Aorta (tissue), 5 donors: ENCODE data around the gene KDM3A. TPM values are rescaled to one million over a fixed set of nuclear protein-coding genes. Genes with fewer than 3 reads are reported as not detected.

Experiments
- ATAC-seq: fragments of 200-7000 bp; cut with Tn5 transposase; one replicate; pipeline ENCODE4 v1.9.1; 2022; ENCODE audit warnings: moderate library complexity; ENCODE audit not compliant: low FRiP score
- DNase-seq, 2 donors: peaks; one replicate each; pipeline ENCODE4 v3.0.0-alpha.2; 2020
- H3K27ac ChIP-seq, 2 donors: one replicate each; pipeline ENCODE4 v1.5.1; 2013; ENCODE audit warnings: low read length in 2 of 2, mild to moderate bottlenecking in 2 of 2, moderate library complexity in 2 of 2, control low read depth in 1 of 2, inconsistent platforms in 1 of 2, low read depth in 1 of 2
- H3K27me3 ChIP-seq, 2 donors: one replicate each; pipeline ENCODE4 v1.6.1; 2013; ENCODE audit warnings: control low read depth in 1 of 2, low read length in 1 of 2, mild to moderate bottlenecking in 1 of 2, moderate library complexity in 1 of 2; ENCODE audit not compliant: insufficient read depth in 2 of 2, control insufficient read depth in 1 of 2
- H3K36me3 ChIP-seq, 2 donors: one replicate each; pipeline ENCODE4 v1.6.1; 2013; ENCODE audit warnings: control low read depth in 1 of 2, low read length in 1 of 2, mild to moderate bottlenecking in 1 of 2; ENCODE audit not compliant: insufficient read depth in 2 of 2, control insufficient read depth in 1 of 2
- H3K4me1 ChIP-seq, 2 donors: one replicate each; pipeline ENCODE4 v1.6.1; 2013; ENCODE audit warnings: low read length in 2 of 2, control low read depth in 1 of 2, mild to moderate bottlenecking in 1 of 2, moderate library complexity in 1 of 2; ENCODE audit not compliant: insufficient read depth in 2 of 2, control insufficient read depth in 1 of 2
- H3K4me3 ChIP-seq, 2 donors: one replicate each; pipeline ENCODE4 v1.5.1; 2013; ENCODE audit warnings: low read length in 2 of 2, control low read depth in 1 of 2, mild to moderate bottlenecking in 1 of 2
- H3K9me3 ChIP-seq: one replicate; pipeline ENCODE4 v1.6.1; 2013; ENCODE audit warnings: mild to moderate bottlenecking, low read length; ENCODE audit not compliant: control insufficient read depth
- WGBS, 2 donors: extraction: QIAGEN DNeasy Blood & Tissue Kit; methylation state at CpG; one replicate each; pipeline ENCODE4 v1.1.7; 2013; 5-methylcytosine and 5-hydroxymethylcytosine counted together
- intact Hi-C, 2 donors: fragments of 100-400 bp; cut with DNase I; formaldehyde crosslinking; loops; one replicate each; pipeline versions ENCODE4 v1.14.2 to v1.15.0; 2022
- polyA plus RNA-seq, 2 donors: library from polyadenylated mRNA; stranded (reverse); fragments of 200-250 nt; gene quantifications; one replicate each; pipeline ENCODE4 v1.2.3, GENCODE V29; 2013
- total RNA-seq, 2 donors: library from RNA; stranded (reverse); fragmentation: NEBNext Ultra II Directional; extraction: Animal tissue kit (Norgen Biotek cat#: 25700); gene quantifications; one replicate each; pipeline ENCODE4 v1.2.1, GENCODE V29; 2021
- donor health status: healthy with polysubstance abuse.
- donor health status: Bipolar disorder and iron deficiency.
- donor health status: DM: no; HTN: no; CAD: no.
- donor health status: DM: no; HTN: no; CAD: no.
- donor health status: DM: yes; HTN: yes; CAD: no.

KDM3A gene
- total and polyA plus RNA-seq, 4 donors, result 30.6 to 75.3 (median 37.9) TPM

- Histone ChIP-seq H3K9me3 (no peaks in the 10 kb centered on the region), H3K36me3 (peaks cover 4 to 11% of the 10 kb centered on the region in 2 donors), H3K4me3 (no peak overlapping the region), H3K27ac (peak overlapping the region; percentile 30 to 83), H3K27me3 (no peaks in the 10 kb centered on the region), H3K4me1 (peaks cover 7 to 12% of the 10 kb centered on the region in 2 donors)
- DNase-seq, result no peak
- peak; percentile 51 for ATAC-seq
- intact Hi-C loops, result no loop called here
These were observed 36.2 kb downstream of the KDM3A start for GRCh38 chr2:86477349-86477748.

GRCh38 chr2:86480105-86480504 is 38.9 kb downstream of the KDM3A start:
- 30 to 31% methylated on average over 7 of the region's 7 CpGs for WGBS, 2 donors
- H3K4me3 ChIP-seq, result no peak overlapping the region

DNA sequence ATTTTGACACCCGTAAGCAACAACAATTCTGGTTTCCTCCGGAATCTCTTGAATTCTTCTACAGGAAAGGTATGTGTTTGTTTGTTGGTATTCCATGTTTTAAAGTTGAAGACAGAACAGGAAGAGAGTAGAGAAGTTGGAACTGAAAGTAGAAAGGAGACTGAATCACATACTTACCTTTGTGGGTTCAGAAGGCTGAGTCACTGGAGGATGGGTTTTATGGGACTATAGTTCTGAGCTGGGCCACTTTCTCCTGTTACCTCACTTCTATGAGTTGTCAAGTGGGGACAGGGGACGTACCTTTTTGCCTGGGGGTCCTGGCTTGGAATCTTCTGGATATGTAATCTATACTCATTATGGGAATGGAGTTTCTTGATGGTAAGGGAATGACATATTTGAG is 40.9 kb downstream of the KDM3A start:
- Histone ChIP-seq H3K36me3 (peaks cover 8 to 14% of the 10 kb centered on the region in 2 donors), H3K27me3 (no peaks in the 10 kb centered on the region), H3K4me1 (peaks cover 9 to 11% of the 10 kb centered on the region in 2 donors), H3K9me3 (no peaks in the 10 kb centered on the region), H3K27ac (peak overlapping the region; percentile 48 to 80), H3K4me3 (no peak overlapping the region)
- DNase-seq (no peak), ATAC-seq (no peak)
- 96% methylated on average over 3 of the region's 3 CpGs for WGBS, 2 donors
- intact Hi-C loops, result loop anchor here in 1 of 2 donors (5.0 kb wide), 1 partner anchor 40 kb away; the partner anchor contains the start of gene KDM3A

More at GRCh38 chr2:86480105-86480504, 38.9 kb downstream of the KDM3A start:
- ATAC-seq, result no peak
- peak in 1 of 2 donors; percentile 49 for DNase-seq
- Histone ChIP-seq H3K27me3 (no peaks in the 10 kb centered on the region), H3K9me3 (no peaks in the 10 kb centered on the region), H3K27ac (peak overlapping the region; percentile 3 to 76), H3K36me3 (peaks cover 9 to 15% of the 10 kb centered on the region in 2 donors), H3K4me1 (peaks cover 13 to 16% of the 10 kb centered on the region in 2 donors)
- intact Hi-C loops, result loop anchor here in 1 of 2 donors (5.0 kb wide), 1 partner anchor 38 kb away; the partner anchor contains the start of gene KDM3A

DNA sequence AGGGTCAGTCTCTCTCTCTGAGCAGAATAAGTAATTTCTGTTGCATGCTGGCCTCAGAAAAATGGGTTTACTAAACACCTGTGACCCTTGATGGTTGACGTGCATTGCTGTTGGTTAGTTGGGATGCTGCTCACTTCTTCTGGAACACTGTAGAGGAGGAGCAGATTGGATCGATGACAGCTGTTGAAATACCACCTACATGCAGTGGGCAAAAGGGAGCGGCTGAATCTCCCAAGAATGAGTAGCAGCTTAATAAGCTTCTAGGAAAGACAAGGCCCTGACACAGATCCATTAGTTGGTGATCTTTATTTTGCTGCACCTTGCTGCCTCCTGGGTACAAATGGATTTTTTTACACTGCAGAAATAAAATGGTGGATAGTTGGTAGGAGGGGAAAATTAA is 43.2 kb downstream of the KDM3A start:
- Histone ChIP-seq H3K27ac (peak overlapping the region; percentile 14 to 60), H3K4me3 (no peak overlapping the region), H3K36me3 (peaks cover 15 to 18% of the 10 kb centered on the region in 2 donors), H3K27me3 (no peaks in the 10 kb centered on the region), H3K9me3 (no peaks in the 10 kb centered on the region), H3K4me1 (peaks cover 8 to 11% of the 10 kb centered on the region in 2 donors)
- intact Hi-C loops, result loop anchor here in 1 of 2 donors (5.0 kb wide), 1 partner anchor 42 kb away; the partner anchor contains the start of gene KDM3A
- ATAC-seq, result no peak
- DNase-seq, result no peak
- WGBS, 2 donors, result 95 to 98% methylated on average over 3 of the region's 3 CpGs

GRCh38 chr2:86485103-86485502 is 43.9 kb downstream of the KDM3A start:
- Histone ChIP-seq H3K4me3 (no peak overlapping the region), H3K9me3 (no peaks in the 10 kb centered on the region), H3K36me3 (peaks cover 14 to 22% of the 10 kb centered on the region in 2 donors), H3K27ac (no peak overlapping the region), H3K4me1 (peaks cover 8 to 10% of the 10 kb centered on the region in 2 donors), H3K27me3 (no peaks in the 10 kb centered on the region)
- DNase-seq (no peak), ATAC-seq (no peak)
- intact Hi-C loops, result no loop called here

GRCh38 chr2:86485802-86486201 is 44.6 kb downstream of the KDM3A start:
- Histone ChIP-seq H3K27ac (no peak overlapping the region), H3K4me1 (peaks cover 8 to 9% of the 10 kb centered on the region in 2 donors), H3K27me3 (no peaks in the 10 kb centered on the region), H3K4me3 (no peak overlapping the region), H3K9me3 (no peaks in the 10 kb centered on the region), H3K36me3 (peaks cover 12 to 24% of the 10 kb centered on the region in 2 donors)
- ATAC-seq, result no peak
- intact Hi-C loops, result no loop called here
- 83 to 84% methylated on average over 3 of the region's 3 CpGs for WGBS, 2 donors
- DNase-seq, result no peak

- DNase-seq (no peak), ATAC-seq (no peak)
- 96 to 97% methylated on average over 2 of the region's 2 CpGs for WGBS, 2 donors
- peak overlapping the region in 1 of 2 donors; percentile 24 for H3K27ac ChIP-seq
- intact Hi-C loops, result no loop called here
- H3K27me3 ChIP-seq, result no peaks in the 10 kb centered on the region
- peaks cover 9 to 12% of the 10 kb centered on the region in 2 donors for H3K4me1 ChIP-seq
- no peak overlapping the region for H3K4me3 ChIP-seq
- H3K9me3 ChIP-seq, result no peaks in the 10 kb centered on the region
- H3K36me3 ChIP-seq, result peaks cover 12 to 24% of the 10 kb centered on the region in 2 donors
These were observed 45.9 kb downstream of the KDM3A start for GRCh38 chr2:86487062-86487461.

DNA sequence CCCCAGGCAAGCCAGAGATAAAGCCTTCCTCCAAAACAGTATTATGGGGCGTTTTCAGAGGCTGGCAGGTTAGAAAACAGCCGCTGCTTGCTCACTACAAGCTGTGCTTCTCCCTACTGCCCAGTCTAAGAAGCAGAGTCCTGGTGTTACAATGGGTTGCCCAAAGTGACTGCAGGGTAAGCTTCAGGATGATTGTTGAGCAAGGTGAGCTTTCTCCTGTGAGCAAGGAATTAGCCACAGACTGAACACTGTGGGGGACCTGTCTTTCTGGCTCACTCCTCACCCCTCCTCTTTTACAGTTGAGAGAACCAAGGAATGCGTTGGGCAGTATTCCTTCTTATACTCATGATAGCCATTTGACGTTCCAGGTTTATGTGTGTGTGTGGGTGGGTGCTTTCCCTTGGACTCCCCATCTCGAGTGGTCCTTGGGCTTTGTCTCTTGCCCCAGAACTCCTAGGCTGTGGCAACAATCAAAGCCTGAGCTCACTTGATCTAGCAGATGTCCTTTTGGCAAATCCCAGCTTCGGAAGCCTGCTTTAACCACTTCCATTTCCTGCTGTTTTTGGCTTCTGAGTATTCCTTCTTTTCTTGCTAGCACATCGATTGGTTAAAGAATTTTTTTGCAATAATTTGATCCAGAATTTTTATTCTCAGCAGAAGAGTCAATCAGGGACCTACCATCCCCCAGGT is 47.5 kb downstream of the KDM3A start:
- intact Hi-C loops, result no loop called here
- H3K36me3 ChIP-seq, result peaks cover 10 to 21% of the 10 kb centered on the region in 2 donors
- ATAC-seq, result no peak
- H3K4me3 ChIP-seq, result no peak overlapping the region
- no peaks in the 10 kb centered on the region for H3K27me3 ChIP-seq
- 88 to 92% methylated on average over 7 of the region's 7 CpGs for WGBS, 2 donors
- no peaks in the 10 kb centered on the region for H3K9me3 ChIP-seq
- peaks cover 4 to 5% of the 10 kb centered on the region in 2 donors for H3K4me1 ChIP-seq
- H3K27ac ChIP-seq, result peak overlapping the region in 1 of 2 donors; percentile 56
- DNase-seq, result no peak

DNA sequence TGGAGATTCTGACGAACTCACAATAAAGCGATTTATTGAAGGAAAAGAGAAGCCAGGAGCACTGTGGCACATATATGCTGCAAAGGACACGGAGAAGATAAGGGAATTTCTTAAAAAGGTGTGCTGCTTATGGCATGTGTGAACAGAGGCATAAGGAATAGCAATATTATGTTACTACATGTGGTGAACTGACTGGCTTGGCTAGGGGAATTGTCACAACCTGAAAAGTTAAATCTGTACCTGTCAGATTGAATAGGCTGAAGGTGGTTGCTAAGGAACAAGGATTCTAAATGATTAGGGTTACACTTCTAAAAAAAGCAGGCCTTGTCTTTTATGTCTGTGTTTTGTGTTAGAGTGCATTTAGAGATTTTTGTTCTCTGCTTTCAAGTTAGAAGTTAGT is 48.4 kb downstream of the KDM3A start:
- H3K27ac ChIP-seq, result peak overlapping the region in 1 of 2 donors; percentile 8

More for the DNA sequence above, 48.4 kb downstream of the KDM3A start:
- 97 to 98% methylated on average over 3 of the region's 3 CpGs for WGBS, 2 donors
- Histone ChIP-seq H3K36me3 (peaks cover 7 to 14% of the 10 kb centered on the region in 2 donors), H3K4me3 (no peak overlapping the region), H3K9me3 (no peaks in the 10 kb centered on the region), H3K27me3 (no peaks in the 10 kb centered on the region), H3K4me1 (peaks cover 3 to 5% of the 10 kb centered on the region in 2 donors)
- ATAC-seq (no peak), DNase-seq (no peak)
- intact Hi-C loops, result no loop called here
